Measurements from ENCODE around the gene RASSF3.

The RASSF3 gene

DNA sequence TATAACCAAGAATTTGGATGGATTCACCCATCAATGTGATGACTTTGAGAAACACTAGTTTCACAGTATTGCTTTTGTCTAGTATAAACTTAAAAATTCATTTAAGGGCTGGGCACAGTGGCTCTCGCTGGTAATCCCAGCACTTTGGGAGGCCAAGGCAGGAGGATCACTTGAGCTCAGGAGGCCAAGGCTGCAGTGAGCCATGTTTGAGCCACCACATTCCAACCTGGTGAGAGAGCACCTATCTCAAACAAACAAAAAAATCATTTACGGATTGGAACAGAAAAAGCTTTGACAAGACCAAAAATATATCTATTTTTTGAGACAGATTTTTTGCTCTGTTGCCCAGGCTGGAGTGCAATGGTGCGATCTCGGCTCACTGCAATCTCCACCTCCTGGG is 121.4 kb downstream of the RASSF3 start:
- Histone ChIP-seq H3K27ac (replicated peaks) (no peak overlapping the region), H3K4me3 (replicated peaks; ENCODE audit: insufficient read depth, low read length) (no peak overlapping the region), H3K27me3 (ENCODE audit: insufficient read depth, poor library complexity, severe bottlenecking) (no peaks in the 10 kb centered on the region)
- TF ChIP-seq, protein P1, sequence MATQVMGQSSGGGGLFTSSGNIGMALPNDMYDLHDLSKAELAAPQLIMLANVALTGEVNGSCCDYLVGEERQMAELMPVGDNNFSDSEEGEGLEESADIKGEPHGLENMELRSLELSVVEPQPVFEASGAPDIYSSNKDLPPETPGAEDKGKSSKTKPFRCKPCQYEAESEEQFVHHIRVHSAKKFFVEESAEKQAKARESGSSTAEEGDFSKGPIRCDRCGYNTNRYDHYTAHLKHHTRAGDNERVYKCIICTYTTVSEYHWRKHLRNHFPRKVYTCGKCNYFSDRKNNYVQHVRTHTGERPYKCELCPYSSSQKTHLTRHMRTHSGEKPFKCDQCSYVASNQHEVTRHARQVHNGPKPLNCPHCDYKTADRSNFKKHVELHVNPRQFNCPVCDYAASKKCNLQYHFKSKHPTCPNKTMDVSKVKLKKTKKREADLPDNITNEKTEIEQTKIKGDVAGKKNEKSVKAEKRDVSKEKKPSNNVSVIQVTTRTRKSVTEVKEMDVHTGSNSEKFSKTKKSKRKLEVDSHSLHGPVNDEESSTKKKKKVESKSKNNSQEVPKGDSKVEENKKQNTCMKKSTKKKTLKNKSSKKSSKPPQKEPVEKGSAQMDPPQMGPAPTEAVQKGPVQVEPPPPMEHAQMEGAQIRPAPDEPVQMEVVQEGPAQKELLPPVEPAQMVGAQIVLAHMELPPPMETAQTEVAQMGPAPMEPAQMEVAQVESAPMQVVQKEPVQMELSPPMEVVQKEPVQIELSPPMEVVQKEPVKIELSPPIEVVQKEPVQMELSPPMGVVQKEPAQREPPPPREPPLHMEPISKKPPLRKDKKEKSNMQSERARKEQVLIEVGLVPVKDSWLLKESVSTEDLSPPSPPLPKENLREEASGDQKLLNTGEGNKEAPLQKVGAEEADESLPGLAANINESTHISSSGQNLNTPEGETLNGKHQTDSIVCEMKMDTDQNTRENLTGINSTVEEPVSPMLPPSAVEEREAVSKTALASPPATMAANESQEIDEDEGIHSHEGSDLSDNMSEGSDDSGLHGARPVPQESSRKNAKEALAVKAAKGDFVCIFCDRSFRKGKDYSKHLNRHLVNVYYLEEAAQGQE (IDR thresholded peaks at IDR 0.05; ENCODE audit: insufficient replicate concordance, low read depth) = no peak
- TF ChIP-seq, protein P2, sequence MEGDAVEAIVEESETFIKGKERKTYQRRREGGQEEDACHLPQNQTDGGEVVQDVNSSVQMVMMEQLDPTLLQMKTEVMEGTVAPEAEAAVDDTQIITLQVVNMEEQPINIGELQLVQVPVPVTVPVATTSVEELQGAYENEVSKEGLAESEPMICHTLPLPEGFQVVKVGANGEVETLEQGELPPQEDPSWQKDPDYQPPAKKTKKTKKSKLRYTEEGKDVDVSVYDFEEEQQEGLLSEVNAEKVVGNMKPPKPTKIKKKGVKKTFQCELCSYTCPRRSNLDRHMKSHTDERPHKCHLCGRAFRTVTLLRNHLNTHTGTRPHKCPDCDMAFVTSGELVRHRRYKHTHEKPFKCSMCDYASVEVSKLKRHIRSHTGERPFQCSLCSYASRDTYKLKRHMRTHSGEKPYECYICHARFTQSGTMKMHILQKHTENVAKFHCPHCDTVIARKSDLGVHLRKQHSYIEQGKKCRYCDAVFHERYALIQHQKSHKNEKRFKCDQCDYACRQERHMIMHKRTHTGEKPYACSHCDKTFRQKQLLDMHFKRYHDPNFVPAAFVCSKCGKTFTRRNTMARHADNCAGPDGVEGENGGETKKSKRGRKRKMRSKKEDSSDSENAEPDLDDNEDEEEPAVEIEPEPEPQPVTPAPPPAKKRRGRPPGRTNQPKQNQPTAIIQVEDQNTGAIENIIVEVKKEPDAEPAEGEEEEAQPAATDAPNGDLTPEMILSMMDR (IDR thresholded peaks at IDR 0.05; ENCODE audit: insufficient read depth, low read length) = no peak
- TF ChIP-seq SPI1 (IDR thresholded peaks at IDR 0.05; ENCODE audit: borderline replicate concordance, low read depth) (no peak), POLR2AphosphoS5 (IDR thresholded peaks at IDR 0.05; ENCODE audit: low read depth) (no peak), GABPA (IDR thresholded peaks at IDR 0.05; ENCODE audit: low read depth) (no peak)
- no peak for DNase-seq (ENCODE audit: low read depth in 1 of 2, low spot score in 1 of 2)

DNA sequence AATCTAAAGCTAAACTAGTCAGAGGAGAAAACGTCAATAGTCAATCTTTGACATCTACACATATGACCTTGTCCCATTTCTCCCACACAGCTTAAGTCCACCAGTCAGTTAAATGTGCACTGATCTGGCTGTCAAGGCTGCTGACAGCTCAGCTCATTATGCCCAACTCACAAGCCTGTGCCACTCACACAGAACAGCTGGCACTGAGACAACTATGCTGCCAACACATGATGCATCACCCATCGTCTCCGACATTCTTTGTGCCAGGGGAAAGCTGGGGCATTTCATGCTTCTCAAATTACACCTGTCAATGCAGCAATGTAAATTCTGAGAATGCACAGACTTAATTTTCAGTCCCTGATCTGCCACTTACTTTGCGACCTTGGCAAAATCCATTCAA is 123.6 kb downstream of the RASSF3 start:
- no peaks in the 10 kb centered on the region for H3K27me3 ChIP-seq (ENCODE audit: insufficient read depth, poor library complexity, severe bottlenecking)
- TF ChIP-seq GABPA (IDR thresholded peaks at IDR 0.05; ENCODE audit: low read depth) = no peak
- no peak for TF ChIP-seq SPI1 (IDR thresholded peaks at IDR 0.05; ENCODE audit: borderline replicate concordance, low read depth)
- TF ChIP-seq POLR2AphosphoS5 (IDR thresholded peaks at IDR 0.05; ENCODE audit: low read depth) = no peak
- TF ChIP-seq, protein P1 (IDR thresholded peaks at IDR 0.05; ENCODE audit: insufficient replicate concordance, low read depth) = no peak
- TF ChIP-seq, protein P2 (IDR thresholded peaks at IDR 0.05; ENCODE audit: insufficient read depth, low read length) = no peak
- H3K4me3 ChIP-seq (replicated peaks; ENCODE audit: insufficient read depth, low read length) = no peak overlapping the region
- no peak for DNase-seq (ENCODE audit: low read depth in 1 of 2, low spot score in 1 of 2)
- H3K27ac ChIP-seq (replicated peaks) = no peak overlapping the region

DNA sequence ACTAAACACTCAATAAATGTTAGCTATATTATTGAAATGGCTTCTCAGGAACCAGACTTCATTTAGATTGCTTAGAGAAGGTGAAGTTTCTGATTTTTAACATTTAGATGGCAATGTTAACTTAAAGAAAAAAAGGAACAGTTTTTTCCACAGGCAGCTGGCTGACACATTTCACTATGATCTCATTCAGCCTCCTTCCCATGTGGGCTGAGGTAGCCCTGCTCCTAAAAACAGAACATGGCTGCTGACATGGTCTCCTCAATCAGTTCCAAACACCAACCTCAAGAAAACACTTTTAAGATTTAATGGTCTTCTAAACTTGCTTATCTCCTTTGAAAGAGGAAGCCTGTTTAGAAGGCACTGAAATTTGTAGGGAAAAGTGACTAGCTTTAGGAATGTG is 125.1 kb downstream of the RASSF3 start:
- Histone ChIP-seq H3K27ac (replicated peaks) (no peak overlapping the region), H3K4me3 (replicated peaks; ENCODE audit: insufficient read depth, low read length) (no peak overlapping the region), H3K27me3 (ENCODE audit: insufficient read depth, poor library complexity, severe bottlenecking) (no peaks in the 10 kb centered on the region)
- no peak for DNase-seq (ENCODE audit: low read depth in 1 of 2, low spot score in 1 of 2)
- TF ChIP-seq GABPA (IDR thresholded peaks at IDR 0.05; ENCODE audit: low read depth) (no peak), SPI1 (IDR thresholded peaks at IDR 0.05; ENCODE audit: borderline replicate concordance, low read depth) (no peak), POLR2AphosphoS5 (IDR thresholded peaks at IDR 0.05; ENCODE audit: low read depth) (no peak)
- TF ChIP-seq, protein P1 (IDR thresholded peaks at IDR 0.05; ENCODE audit: insufficient replicate concordance, low read depth) = no peak
- TF ChIP-seq, protein P2 (IDR thresholded peaks at IDR 0.05; ENCODE audit: insufficient read depth, low read length) = no peak

Data from HL-60 (cell line).